ENCODE results near the gene NSDHL.

NSDHL gene

DNA sequence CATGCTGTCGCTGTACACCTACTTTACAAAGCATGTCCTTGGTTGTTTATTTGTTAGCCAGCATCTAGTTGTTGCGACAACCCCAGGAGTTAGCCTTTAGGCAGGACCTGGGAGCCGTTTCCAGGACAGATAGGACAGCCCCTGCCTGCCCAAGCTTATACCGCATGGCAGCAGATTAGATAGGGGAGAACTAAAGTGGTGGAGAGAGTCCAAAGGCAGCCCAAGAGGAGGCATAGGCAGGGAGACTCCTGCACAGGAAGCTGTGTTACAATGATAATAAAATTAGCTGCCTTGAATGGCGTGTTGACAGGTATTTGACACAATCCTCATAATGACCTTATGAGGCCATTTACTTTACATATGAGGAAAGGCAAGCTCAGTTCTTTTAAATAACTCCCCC lies 13.0 kb downstream of the NSDHL start:
- TF ChIP-seq CTCF (IDR thresholded peaks at IDR 0.05; ENCODE audit: borderline replicate concordance, insufficient read depth, low read depth, low read length): no peak
- no peak overlapping the region for H3K4me3 ChIP-seq (ENCODE audit: low read depth, low read length)

- H3K4me3 ChIP-seq (ENCODE audit: low read depth, low read length): no peak overlapping the region
- TF ChIP-seq CTCF (IDR thresholded peaks at IDR 0.05; ENCODE audit: borderline replicate concordance, insufficient read depth, low read depth, low read length): no peak
Observed at GRCh38 chrX:152844256-152844655, 13.4 kb downstream of the NSDHL start.

DNA sequence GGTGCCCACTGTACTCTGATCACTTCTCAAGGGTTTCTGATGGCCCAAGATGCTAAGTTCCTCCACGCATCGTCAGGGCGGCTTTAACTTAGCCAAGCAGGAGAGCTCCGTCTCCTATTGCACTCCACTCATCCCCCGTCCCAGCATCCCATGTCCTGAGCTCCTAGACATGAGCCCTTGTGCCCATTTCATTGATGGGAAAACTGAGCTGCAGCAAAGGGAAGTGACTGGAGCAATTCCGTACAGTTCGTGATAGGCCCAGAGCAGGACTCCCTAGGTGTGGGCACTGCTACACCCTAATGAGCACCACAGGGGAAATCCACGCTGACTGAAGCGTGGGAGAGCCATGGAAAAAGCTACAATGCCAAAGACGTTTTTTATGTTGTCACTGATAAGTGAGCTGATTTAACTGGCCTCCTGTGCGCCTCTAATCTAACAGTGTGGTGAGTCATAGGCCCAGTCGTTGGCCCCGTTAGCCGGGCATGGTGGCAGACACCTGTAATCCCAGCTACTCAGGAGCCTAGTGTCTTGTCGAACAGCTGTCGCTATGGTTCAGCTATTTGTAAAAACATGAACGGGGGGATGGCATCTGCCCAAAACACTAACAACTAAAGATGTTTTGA lies 14.9 kb downstream of the NSDHL start:
- H3K4me3 ChIP-seq (ENCODE audit: low read depth, low read length): no peak overlapping the region
- TF ChIP-seq CTCF (IDR thresholded peaks at IDR 0.05; ENCODE audit: borderline replicate concordance, insufficient read depth, low read depth, low read length): no peak

DNA sequence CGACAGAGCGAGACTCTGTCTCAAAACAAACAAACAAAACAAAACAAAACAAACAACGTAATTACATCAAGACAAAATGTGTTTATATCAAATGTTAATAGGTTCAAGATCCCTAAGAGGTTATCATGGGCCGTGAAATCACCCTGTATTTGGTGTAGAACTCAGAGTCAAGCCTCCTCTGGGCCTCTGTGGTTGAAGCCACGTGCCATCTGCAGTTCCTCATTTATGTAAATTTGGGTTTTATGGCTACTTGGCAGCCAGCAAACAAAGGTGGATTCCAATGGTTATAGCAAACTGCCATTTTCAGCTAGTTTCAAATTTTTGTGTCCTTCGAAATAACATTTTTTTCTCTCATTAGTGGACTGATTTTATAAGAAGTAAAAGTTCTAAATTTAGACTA lies 16.4 kb downstream of the NSDHL start:
- H3K4me3 ChIP-seq (ENCODE audit: low read depth, low read length): no peak overlapping the region
- TF ChIP-seq CTCF (IDR thresholded peaks at IDR 0.05; ENCODE audit: borderline replicate concordance, insufficient read depth, low read depth, low read length): no peak

- no peak overlapping the region for H3K4me3 ChIP-seq (ENCODE audit: low read depth, low read length)
- no peak for TF ChIP-seq CTCF (IDR thresholded peaks at IDR 0.05; ENCODE audit: borderline replicate concordance, insufficient read depth, low read depth, low read length)
Observed at GRCh38 chrX:152850465-152850864, 19.6 kb downstream of the NSDHL start.

GRCh38 chrX:152853986-152854385 lies 23.1 kb downstream of the NSDHL start:
- no peak for TF ChIP-seq CTCF (IDR thresholded peaks at IDR 0.05; ENCODE audit: borderline replicate concordance, insufficient read depth, low read depth, low read length)
- no peak overlapping the region for H3K4me3 ChIP-seq (ENCODE audit: low read depth, low read length)

DNA sequence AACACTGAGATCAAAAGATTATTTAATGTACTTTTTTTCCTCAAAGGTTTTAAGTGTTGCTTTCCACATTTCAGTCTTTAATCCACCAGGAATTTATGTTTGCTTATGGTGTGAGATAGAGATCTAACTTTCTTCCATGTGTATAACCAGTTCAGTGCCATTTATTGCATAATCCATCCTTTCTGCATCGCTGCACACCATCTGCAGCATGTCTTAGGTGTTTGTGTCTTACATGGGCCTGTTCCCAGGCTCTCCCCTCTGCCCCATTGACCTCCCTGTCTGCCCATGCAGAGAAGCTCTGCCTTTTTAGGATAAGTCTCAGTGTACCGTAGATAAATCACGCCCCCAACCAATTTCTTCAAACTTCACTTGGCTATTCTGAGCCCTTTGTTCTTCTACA lies 30.3 kb downstream of the NSDHL start:
- no peak for TF ChIP-seq CTCF (IDR thresholded peaks at IDR 0.05; ENCODE audit: borderline replicate concordance, insufficient read depth, low read depth, low read length)
- no peak overlapping the region for H3K4me3 ChIP-seq (ENCODE audit: low read depth, low read length)
